Activated CD8-positive, alpha-beta T cell treated with anti-CD3 and anti-CD28 coated beads for 36 hours (primary cell): Measurements from ENCODE around the gene WNK3. TPM values are rescaled to one million over a fixed set of nuclear protein-coding genes. Genes with fewer than 3 reads are reported as not detected.

ENCODE experiments used
- ATAC-seq: fragments of 200-7000 bp; cut with Tn5 transposase; one replicate; pipeline ENCODE4 v1.10.0; 2021; ENCODE audit warnings: mild to moderate bottlenecking, moderate library complexity
- CTCF ChIA-PET: fragments of 350-600 bp; sonication (Branson Sonifier 250); formaldehyde crosslinking; loops from one replicate; lab custom pipeline; 2021; ENCODE audit warnings: antibody characterized with exemption; lab: Charles Lee
- POLR2A ChIA-PET: fragments of 350-600 bp; sonication (Branson Sonifier 250); formaldehyde crosslinking; loops from one replicate; lab custom pipeline; 2021; ENCODE audit warnings: antibody characterized with exemption; lab: Charles Lee
- DNase-seq: peaks from one replicate; pipeline ENCODE4 v3.0.0-alpha.2; 2020
- H3K27ac Mint-ChIP-seq: one replicate; pipeline ENCODE4 v1.8.0; 2021; ENCODE audit warnings: mild to moderate bottlenecking, mixed read lengths
- H3K27me3 Mint-ChIP-seq: one replicate; pipeline ENCODE4 v1.8.0; 2021; ENCODE audit warnings: mixed read lengths
- H3K36me3 Mint-ChIP-seq: one replicate; pipeline ENCODE4 v1.8.0; 2021; ENCODE audit warnings: low read depth, mixed read lengths
- H3K4me1 Mint-ChIP-seq: one replicate; pipeline ENCODE4 v1.8.0; 2021; ENCODE audit warnings: low read depth, mixed read lengths
- H3K4me3 Mint-ChIP-seq: one replicate; pipeline ENCODE4 v1.8.0; 2021; ENCODE audit warnings: mild to moderate bottlenecking, moderate library complexity, mixed read lengths
- H3K9me3 Mint-ChIP-seq: one replicate; pipeline ENCODE4 v1.8.0; 2021; ENCODE audit warnings: mixed read lengths
- CTCF ChIP-seq: fragments of 200-600 bp; IDR thresholded peaks from one replicate; pipeline ENCODE4 v1.8.0; 2022; ENCODE audit warnings: antibody characterized with exemption, mild to moderate bottlenecking
- intact Hi-C: fragments of 100-400 bp; cut with micrococcal nuclease; formaldehyde crosslinking; loops from one replicate; pipeline ENCODE4 v1.10.0; 2022
- total RNA-seq, 2 experiments: library from RNA; stranded (reverse); gene quantifications; one replicate each; pipeline ENCODE4 v1.2.3, GENCODE V29; 2021

The WNK3 gene
- total RNA-seq, 2 experiments from 2014 or later: 0.45 to 0.47 TPM

DNA sequence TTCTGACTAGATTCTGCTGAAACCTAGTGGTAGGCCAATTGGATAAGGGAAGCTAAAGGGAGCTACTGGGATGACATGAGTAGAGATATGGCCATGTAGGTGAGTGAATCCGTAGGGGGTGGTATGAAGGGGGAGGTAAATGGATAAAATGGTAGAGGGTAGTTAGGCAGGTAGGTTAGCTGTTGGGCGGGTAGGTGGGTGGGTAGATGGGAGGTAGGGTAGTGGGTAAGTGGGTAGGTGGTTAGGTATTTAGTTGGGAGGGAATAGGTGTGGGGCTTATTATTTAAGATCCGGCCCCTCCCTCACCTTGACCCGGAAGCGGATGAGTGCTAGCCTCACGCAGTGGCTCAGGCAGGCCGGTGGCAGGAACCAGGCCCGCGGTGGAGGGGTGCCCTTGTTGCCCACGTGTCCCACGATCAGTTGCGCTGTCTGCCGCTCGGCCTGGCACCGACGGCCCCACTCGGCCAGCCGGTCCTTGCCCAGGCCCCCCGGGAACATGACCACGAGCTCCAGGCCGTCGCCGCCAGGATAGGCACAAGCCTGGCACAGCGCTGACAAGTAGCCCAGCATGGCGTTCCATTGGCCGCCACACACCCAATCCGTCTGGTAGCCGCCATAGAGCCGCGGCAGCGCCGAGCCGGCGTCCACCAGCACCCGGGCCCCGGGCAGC is 175.5 kb downstream of the WNK3 start:
- CTCF ChIA-PET: no interaction called here
- H3K27ac Mint-ChIP-seq: peak overlapping the region; percentile 89
- H3K27me3 Mint-ChIP-seq: no peaks in the 10 kb centered on the region
- POLR2A ChIA-PET: interaction anchor here (0.8 to 3.2 kb wide), 4 partner anchors 10 to 139 kb away, joined by 3 to 16 read pairs (median 3); partner anchors contain the start of gene PHF8
- intact Hi-C loops: loop anchor here (5.0 kb wide), 1 partner anchor 140 kb away; the partner anchor contains the start of gene PHF8
- DNase-seq (peak; percentile 74), ATAC-seq (peak; percentile 69)
- no peaks in the 10 kb centered on the region for H3K9me3 Mint-ChIP-seq
- H3K4me3 Mint-ChIP-seq: peak overlapping the region; percentile 85
- peaks cover 44% of the 10 kb centered on the region for H3K4me1 Mint-ChIP-seq
- peaks cover 34% of the 10 kb centered on the region for H3K36me3 Mint-ChIP-seq
- TF ChIP-seq CTCF: no peak

GRCh38 chrX:54181202-54181953 is 176.5 kb downstream of the WNK3 start:
- Mint-ChIP-seq H3K4me3 (peak overlapping the region; percentile 85), H3K27me3 (no peaks in the 10 kb centered on the region), H3K9me3 (no peaks in the 10 kb centered on the region), H3K27ac (peak overlapping the region; percentile 89), H3K4me1 (peaks cover 51% of the 10 kb centered on the region), H3K36me3 (peaks cover 44% of the 10 kb centered on the region)
- CTCF ChIA-PET: interaction anchor here (1.1 kb wide), 1 partner anchor 259 kb away, joined by 3 read pairs; the partner anchor contains the start of gene TSR2
- DNase-seq (no peak), ATAC-seq (no peak)
- TF ChIP-seq CTCF: no peak
- POLR2A ChIA-PET: interaction anchor here (1.1 to 3.2 kb wide), 2 partner anchors 9 to 136 kb away, joined by 3 to 16 read pairs; partner anchors contain the start of gene PHF8
- intact Hi-C loops: loop anchor here (5.0 kb wide), 1 partner anchor 139 kb away; the partner anchor contains the start of gene PHF8

GRCh38 chrX:54180403-54180802 is 177.4 kb downstream of the WNK3 start:
- ATAC-seq: no peak
- H3K27me3 Mint-ChIP-seq: no peaks in the 10 kb centered on the region
- intact Hi-C loops: loop anchor here (5.0 kb wide), 1 partner anchor 138 kb away; the partner anchor contains the start of gene PHF8
- peaks cover 47% of the 10 kb centered on the region for H3K36me3 Mint-ChIP-seq
- TF ChIP-seq CTCF: no peak
- no peak for DNase-seq
- peak overlapping the region; percentile 85 for H3K4me3 Mint-ChIP-seq
- H3K4me1 Mint-ChIP-seq: peaks cover 51% of the 10 kb centered on the region
- H3K9me3 Mint-ChIP-seq: no peaks in the 10 kb centered on the region
- no peak overlapping the region for H3K27ac Mint-ChIP-seq
- POLR2A ChIA-PET: interaction anchor here (1.1 kb wide), 1 partner anchor 8 kb away, joined by 3 read pairs; no protein-coding TSS in a partner anchor
- CTCF ChIA-PET: interaction anchor here (1.1 kb wide), 1 partner anchor 260 kb away, joined by 3 read pairs; the partner anchor contains the start of gene TSR2

GRCh38 chrX:54178100-54178940 is 179.5 kb downstream of the WNK3 start:
- TF ChIP-seq CTCF: no peak
- H3K4me3 Mint-ChIP-seq: no peak overlapping the region
- POLR2A ChIA-PET: interaction anchor here (1.4 to 1.6 kb wide), 2 partner anchors 10 to 262 kb away, joined by 4 read pairs; partner anchors contain the start of gene TSR2
- CTCF ChIA-PET: interaction anchor here (0.5 to 1.4 kb wide), 2 partner anchors 61 to 135 kb away, joined by 3 to 4 read pairs; no protein-coding TSS in a partner anchor
- peaks cover 48% of the 10 kb centered on the region for H3K4me1 Mint-ChIP-seq
- H3K36me3 Mint-ChIP-seq: peaks cover 59% of the 10 kb centered on the region
- no peaks in the 10 kb centered on the region for H3K27me3 Mint-ChIP-seq
- intact Hi-C loops: no loop called here
- ATAC-seq (no peak), DNase-seq (no peak)
- H3K27ac Mint-ChIP-seq: peak overlapping the region; percentile 46
- no peaks in the 10 kb centered on the region for H3K9me3 Mint-ChIP-seq
